Measurements from ENCODE around the gene SLC6A6. TPM values are rescaled to one million over a fixed set of nuclear protein-coding genes. Genes with fewer than 3 reads are reported as not detected.

SLC6A6 gene
- total and polyA plus RNA-seq, 12 donors: 10.6 to 197 (median 85.6) TPM

DNA sequence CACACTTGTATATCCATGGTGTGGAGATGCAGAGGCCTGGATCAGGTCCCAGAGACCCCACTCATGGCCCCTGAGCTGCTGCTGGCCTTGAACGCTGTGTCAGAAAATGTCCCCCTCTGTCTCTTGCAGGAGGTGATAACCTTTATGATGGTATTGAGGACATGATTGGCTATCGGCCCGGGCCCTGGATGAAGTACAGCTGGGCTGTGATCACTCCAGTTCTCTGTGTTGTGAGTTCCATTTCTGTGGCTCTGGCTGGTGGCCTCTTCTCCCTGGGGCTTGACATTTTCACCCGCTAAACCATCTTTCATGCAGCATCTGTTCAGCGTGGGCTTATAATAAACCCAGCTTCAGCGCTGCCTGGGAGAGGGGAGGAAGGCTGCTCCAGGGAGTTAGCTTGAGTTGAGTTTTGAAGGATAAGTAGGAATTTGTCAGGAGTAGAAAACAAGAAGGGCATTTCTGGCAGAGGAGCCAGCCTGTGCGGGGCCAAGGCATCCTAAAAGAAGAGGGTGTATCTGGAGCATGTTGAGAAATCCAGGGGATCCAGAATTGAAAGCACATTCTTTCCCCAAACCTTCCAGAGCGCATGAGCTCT is 76.6 kb downstream of the SLC6A6 start:
- no peak overlapping the region for H3K27ac ChIP-seq
- H3K27me3 ChIP-seq: no peaks in the 10 kb centered on the region
- H3K9me3 ChIP-seq (replicated peaks in 1 of 3): no peaks in the 10 kb centered on the region
- peaks cover 0 to 73% of the 10 kb centered on the region in 2 donors for H3K36me3 ChIP-seq (replicated peaks in 1 of 2)
- DNase-seq: no peak
- intact Hi-C loops (cut with DNase I): no loop called here
- TF ChIP-seq, protein P1, sequence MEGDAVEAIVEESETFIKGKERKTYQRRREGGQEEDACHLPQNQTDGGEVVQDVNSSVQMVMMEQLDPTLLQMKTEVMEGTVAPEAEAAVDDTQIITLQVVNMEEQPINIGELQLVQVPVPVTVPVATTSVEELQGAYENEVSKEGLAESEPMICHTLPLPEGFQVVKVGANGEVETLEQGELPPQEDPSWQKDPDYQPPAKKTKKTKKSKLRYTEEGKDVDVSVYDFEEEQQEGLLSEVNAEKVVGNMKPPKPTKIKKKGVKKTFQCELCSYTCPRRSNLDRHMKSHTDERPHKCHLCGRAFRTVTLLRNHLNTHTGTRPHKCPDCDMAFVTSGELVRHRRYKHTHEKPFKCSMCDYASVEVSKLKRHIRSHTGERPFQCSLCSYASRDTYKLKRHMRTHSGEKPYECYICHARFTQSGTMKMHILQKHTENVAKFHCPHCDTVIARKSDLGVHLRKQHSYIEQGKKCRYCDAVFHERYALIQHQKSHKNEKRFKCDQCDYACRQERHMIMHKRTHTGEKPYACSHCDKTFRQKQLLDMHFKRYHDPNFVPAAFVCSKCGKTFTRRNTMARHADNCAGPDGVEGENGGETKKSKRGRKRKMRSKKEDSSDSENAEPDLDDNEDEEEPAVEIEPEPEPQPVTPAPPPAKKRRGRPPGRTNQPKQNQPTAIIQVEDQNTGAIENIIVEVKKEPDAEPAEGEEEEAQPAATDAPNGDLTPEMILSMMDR (IDR thresholded peaks at IDR 0.05): no peak
- no peak for TF ChIP-seq POLR2A (IDR thresholded peaks at IDR 0.05)
- no peak overlapping the region for H3K4me3 ChIP-seq
- peaks cover 12 to 36% of the 10 kb centered on the region in 2 donors for H3K4me1 ChIP-seq (replicated peaks in 1 of 2)
- 76 to 79% (median 77%) methylated on average over 6 to 8 of the region's 8 CpGs for WGBS, 4 donors

DNA sequence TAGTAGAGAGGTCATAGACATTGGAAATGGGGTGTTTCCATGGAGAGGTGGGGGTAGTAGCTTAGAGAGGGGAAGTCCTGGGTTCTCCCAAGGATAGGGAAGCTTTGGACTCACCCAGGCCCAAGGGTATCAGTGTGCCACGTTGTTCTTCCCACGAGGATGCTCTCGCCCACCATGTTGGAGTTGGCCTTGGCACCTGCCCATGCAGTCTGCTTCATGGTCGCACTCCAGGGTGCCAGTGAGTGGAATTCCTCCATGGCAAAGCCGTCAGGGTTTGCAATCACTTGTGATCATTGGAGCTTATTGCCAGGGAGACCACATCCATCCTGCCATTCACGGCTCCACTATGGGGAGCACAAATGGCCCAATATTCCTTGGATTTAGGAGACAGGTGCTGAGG is 77.2 kb downstream of the SLC6A6 start:
- Histone ChIP-seq H3K27ac (peak overlapping the region in 1 of 5 donors; percentile 37), H3K4me3 (no peak overlapping the region), H3K36me3 (replicated peaks in 1 of 2) (peaks cover 0 to 78% of the 10 kb centered on the region in 2 donors), H3K9me3 (replicated peaks in 1 of 3) (no peaks in the 10 kb centered on the region), H3K4me1 (replicated peaks in 1 of 2) (peaks cover 12 to 36% of the 10 kb centered on the region in 2 donors), H3K27me3 (no peaks in the 10 kb centered on the region)
- 86 to 90% (median 87%) methylated on average over 6 of the region's 6 CpGs for WGBS, 4 donors
- no peak for DNase-seq
- TF ChIP-seq, protein P1 (IDR thresholded peaks at IDR 0.05): no peak
- TF ChIP-seq POLR2A (IDR thresholded peaks at IDR 0.05): no peak
- intact Hi-C loops (cut with DNase I): no loop called here

- H3K27me3 ChIP-seq: no peaks in the 10 kb centered on the region
- no peak for TF ChIP-seq POLR2A (IDR thresholded peaks at IDR 0.05)
- TF ChIP-seq, protein P1 (IDR thresholded peaks at IDR 0.05): no peak
- DNase-seq: peak in 6 of 7 donors; percentile 52 to 80 (median 73)
- 63 to 77% (median 73%) methylated on average over 3 to 8 of the region's 8 CpGs for WGBS, 4 donors
- peaks cover 12 to 34% of the 10 kb centered on the region in 2 donors for H3K4me1 ChIP-seq (replicated peaks in 1 of 2)
- H3K27ac ChIP-seq: peak overlapping the region in 1 of 5 donors; percentile 14
- no peak overlapping the region for H3K4me3 ChIP-seq
- H3K9me3 ChIP-seq (replicated peaks in 1 of 3): no peaks in the 10 kb centered on the region
- H3K36me3 ChIP-seq (replicated peaks in 1 of 2): peaks cover 0 to 81% of the 10 kb centered on the region in 2 donors
- intact Hi-C loops (cut with DNase I): no loop called here
These were observed 78.0 kb downstream of the SLC6A6 start for GRCh38 chr3:14480207-14481017.

- H3K36me3 ChIP-seq (replicated peaks in 1 of 2): peaks cover 0 to 86% of the 10 kb centered on the region in 2 donors
- TF ChIP-seq, protein P1 (IDR thresholded peaks at IDR 0.05): no peak
- H3K4me1 ChIP-seq (replicated peaks in 1 of 2): peaks cover 12 to 28% of the 10 kb centered on the region in 2 donors
- H3K4me3 ChIP-seq: no peak overlapping the region
- no peaks in the 10 kb centered on the region for H3K27me3 ChIP-seq
- H3K27ac ChIP-seq: peak overlapping the region in 1 of 5 donors; percentile 3
- DNase-seq: no peak
- intact Hi-C loops (cut with DNase I): no loop called here
- H3K9me3 ChIP-seq (replicated peaks in 1 of 3): no peaks in the 10 kb centered on the region
- WGBS, 4 donors: 89 to 94% (median 92%) methylated on average over 9 to 10 of the region's 10 CpGs
These were observed 78.7 kb downstream of the SLC6A6 start for GRCh38 chr3:14481018-14481645.
